DND-41 (cell line): ENCODE results near the gene ADAMTSL2.

Experiments
- ATAC-seq: fragments of 200-7000 bp; cut with Tn5 transposase; 3 replicates; pipeline ENCODE4 v1.9.1; 2021; ENCODE audit warnings: low read depth; ENCODE audit not compliant: insufficient read depth
- DNase-seq: peaks from one replicate; pipeline ENCODE4 v3.0.0-alpha.2; 2020
- H2AFZ ChIP-seq: 2 replicates; pipeline ENCODE4 v1.6.0; 2012; ENCODE audit warnings: low read depth, low read length
- H3K27ac ChIP-seq: 2 replicates; pipeline ENCODE4 v1.5.1; 2012; ENCODE audit warnings: low read length, inconsistent platforms
- H3K27me3 ChIP-seq: fragments of 200-600 bp; sonication (generic); 2 replicates; pipeline ENCODE4 v1.6.0; 2012; ENCODE audit warnings: low read length, mild to moderate bottlenecking, inconsistent platforms; ENCODE audit not compliant: insufficient read depth, poor library complexity
- H3K36me3 ChIP-seq: 2 replicates; pipeline ENCODE4 v1.5.1; 2012; ENCODE audit warnings: low read length, inconsistent platforms; ENCODE audit not compliant: insufficient read depth
- H3K4me1 ChIP-seq: 2 replicates; pipeline ENCODE4 v1.5.1; 2012; ENCODE audit warnings: mild to moderate bottlenecking, low read length; ENCODE audit not compliant: insufficient read depth
- H3K4me2 ChIP-seq: 2 replicates; pipeline ENCODE4 v1.6.0; 2012; ENCODE audit warnings: mild to moderate bottlenecking, moderate library complexity, low read length, inconsistent platforms; ENCODE audit not compliant: insufficient read depth
- H3K4me3 ChIP-seq, 2 experiments: fragments of 200-600 bp in 1 of 2; shearing (Covaris generic) in 1 of 2; 2 replicates each; pipeline ENCODE4 v1.5.1; 2012 to 2016; ENCODE audit warnings: inconsistent platforms in 2 of 2, low read length in 2 of 2, mild to moderate bottlenecking in 2 of 2, low read depth in 1 of 2, moderate library complexity in 1 of 2
- H3K79me2 ChIP-seq: 2 replicates; pipeline ENCODE4 v1.6.0; 2012; ENCODE audit warnings: low read length, inconsistent platforms; ENCODE audit not compliant: insufficient read depth
- H3K9ac ChIP-seq: 2 replicates; pipeline ENCODE4 v1.6.0; 2012; ENCODE audit warnings: low read depth, mild to moderate bottlenecking, inconsistent platforms, low read length, moderate library complexity
- H3K9me3 ChIP-seq: 2 replicates; pipeline ENCODE4 v1.5.1; 2012; ENCODE audit warnings: low read length, moderate library complexity, mild to moderate bottlenecking, inconsistent platforms; ENCODE audit not compliant: insufficient read depth, severe bottlenecking
- H4K20me1 ChIP-seq: 2 replicates; pipeline ENCODE4 v1.6.0; 2012; ENCODE audit warnings: low read length; ENCODE audit not compliant: insufficient read depth
- EZH2 ChIP-seq: IDR thresholded peaks from 3 replicates; pipeline ENCODE4 v1.6.1; 2012; ENCODE audit warnings: borderline replicate concordance, low read depth, mild to moderate bottlenecking, moderate library complexity, low read length, inconsistent platforms; ENCODE audit not compliant: severe bottlenecking
- TF ChIP-seq, protein P1 (sequence below): IDR thresholded peaks from 2 replicates; pipeline ENCODE4 v1.5.1; 2012; ENCODE audit warnings: borderline replicate concordance, low read length, moderate library complexity, mild to moderate bottlenecking; ENCODE audit not compliant: poor library complexity, severe bottlenecking; ENCODE audit errors: extremely low read depth

Gene ADAMTSL2

DNA sequence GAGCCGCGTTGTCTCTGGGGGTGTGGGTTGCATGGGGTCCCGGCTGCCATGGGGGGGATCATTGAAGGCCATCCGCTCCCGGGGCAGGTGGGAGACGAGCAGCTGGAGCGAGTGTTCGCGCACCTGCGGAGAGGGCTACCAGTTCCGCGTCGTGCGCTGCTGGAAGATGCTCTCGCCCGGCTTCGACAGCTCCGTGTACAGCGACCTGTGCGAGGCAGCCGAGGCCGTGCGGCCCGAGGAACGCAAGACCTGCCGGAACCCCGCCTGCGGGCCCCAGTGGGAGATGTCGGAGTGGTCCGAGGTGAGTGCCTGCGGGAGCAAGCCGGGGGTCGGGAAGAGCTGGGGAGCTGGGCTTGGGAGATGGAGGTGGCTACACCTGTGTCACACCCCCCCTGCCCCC is 33.7 kb downstream of the ADAMTSL2 start:
- H3K27ac ChIP-seq = no peak overlapping the region
- no peaks in the 10 kb centered on the region for H3K27me3 ChIP-seq
- no peak for DNase-seq
- ATAC-seq = no peak
- no peak overlapping the region for H3K4me2 ChIP-seq
- H2AFZ ChIP-seq = no peak overlapping the region
- H3K4me1 ChIP-seq = no peaks in the 10 kb centered on the region
- H3K4me3 ChIP-seq = no peak overlapping the region
- H3K36me3 ChIP-seq = no peaks in the 10 kb centered on the region
- H4K20me1 ChIP-seq = no peaks in the 10 kb centered on the region
- no peak for TF ChIP-seq EZH2
- TF ChIP-seq, protein P1, sequence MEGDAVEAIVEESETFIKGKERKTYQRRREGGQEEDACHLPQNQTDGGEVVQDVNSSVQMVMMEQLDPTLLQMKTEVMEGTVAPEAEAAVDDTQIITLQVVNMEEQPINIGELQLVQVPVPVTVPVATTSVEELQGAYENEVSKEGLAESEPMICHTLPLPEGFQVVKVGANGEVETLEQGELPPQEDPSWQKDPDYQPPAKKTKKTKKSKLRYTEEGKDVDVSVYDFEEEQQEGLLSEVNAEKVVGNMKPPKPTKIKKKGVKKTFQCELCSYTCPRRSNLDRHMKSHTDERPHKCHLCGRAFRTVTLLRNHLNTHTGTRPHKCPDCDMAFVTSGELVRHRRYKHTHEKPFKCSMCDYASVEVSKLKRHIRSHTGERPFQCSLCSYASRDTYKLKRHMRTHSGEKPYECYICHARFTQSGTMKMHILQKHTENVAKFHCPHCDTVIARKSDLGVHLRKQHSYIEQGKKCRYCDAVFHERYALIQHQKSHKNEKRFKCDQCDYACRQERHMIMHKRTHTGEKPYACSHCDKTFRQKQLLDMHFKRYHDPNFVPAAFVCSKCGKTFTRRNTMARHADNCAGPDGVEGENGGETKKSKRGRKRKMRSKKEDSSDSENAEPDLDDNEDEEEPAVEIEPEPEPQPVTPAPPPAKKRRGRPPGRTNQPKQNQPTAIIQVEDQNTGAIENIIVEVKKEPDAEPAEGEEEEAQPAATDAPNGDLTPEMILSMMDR = no peak
- H3K9ac ChIP-seq = no peak overlapping the region
- no peaks in the 10 kb centered on the region for H3K9me3 ChIP-seq
- no peaks in the 10 kb centered on the region for H3K79me2 ChIP-seq

DNA sequence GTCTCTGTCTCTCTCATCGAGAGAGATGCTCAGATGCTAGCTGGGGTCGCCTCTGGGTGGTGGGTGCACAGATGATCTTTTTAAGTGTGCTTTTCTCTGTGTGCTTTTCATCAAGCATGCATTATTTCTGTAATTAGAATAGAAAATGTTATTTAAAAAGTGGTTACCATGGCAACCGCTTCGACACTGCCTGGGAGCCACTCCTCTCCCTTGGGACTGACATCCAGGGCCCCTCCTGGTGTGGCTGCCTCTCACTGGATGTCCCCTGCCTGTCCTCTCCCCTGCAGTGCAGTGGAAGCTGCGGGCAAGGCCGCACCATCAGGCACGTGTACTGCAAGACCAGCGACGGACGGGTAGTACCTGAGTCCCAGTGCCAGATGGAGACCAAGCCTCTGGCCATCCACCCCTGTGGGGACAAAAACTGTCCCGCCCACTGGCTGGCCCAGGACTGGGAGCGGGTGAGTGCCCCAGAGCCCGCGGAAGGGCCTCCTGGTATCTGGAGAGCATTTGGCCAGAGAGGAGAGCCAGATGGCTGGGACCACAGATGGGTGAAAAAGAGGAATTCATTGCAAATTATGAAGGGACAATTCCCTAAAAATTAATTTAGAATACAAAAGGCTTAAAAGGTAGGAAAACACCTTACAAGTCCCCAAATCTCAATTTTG is 34.7 kb downstream of the ADAMTSL2 start:
- TF ChIP-seq, protein P1 = no peak
- TF ChIP-seq EZH2 = no peak
- H3K27ac ChIP-seq = no peak overlapping the region
- H3K4me1 ChIP-seq = no peaks in the 10 kb centered on the region
- no peaks in the 10 kb centered on the region for H3K79me2 ChIP-seq
- ATAC-seq = no peak
- H3K4me2 ChIP-seq = no peak overlapping the region
- H3K4me3 ChIP-seq = no peak overlapping the region
- no peak for DNase-seq
- no peaks in the 10 kb centered on the region for H3K9me3 ChIP-seq
- H3K36me3 ChIP-seq = no peaks in the 10 kb centered on the region
- H4K20me1 ChIP-seq = no peaks in the 10 kb centered on the region
- no peaks in the 10 kb centered on the region for H3K27me3 ChIP-seq
- H2AFZ ChIP-seq = no peak overlapping the region
- no peak overlapping the region for H3K9ac ChIP-seq

DNA sequence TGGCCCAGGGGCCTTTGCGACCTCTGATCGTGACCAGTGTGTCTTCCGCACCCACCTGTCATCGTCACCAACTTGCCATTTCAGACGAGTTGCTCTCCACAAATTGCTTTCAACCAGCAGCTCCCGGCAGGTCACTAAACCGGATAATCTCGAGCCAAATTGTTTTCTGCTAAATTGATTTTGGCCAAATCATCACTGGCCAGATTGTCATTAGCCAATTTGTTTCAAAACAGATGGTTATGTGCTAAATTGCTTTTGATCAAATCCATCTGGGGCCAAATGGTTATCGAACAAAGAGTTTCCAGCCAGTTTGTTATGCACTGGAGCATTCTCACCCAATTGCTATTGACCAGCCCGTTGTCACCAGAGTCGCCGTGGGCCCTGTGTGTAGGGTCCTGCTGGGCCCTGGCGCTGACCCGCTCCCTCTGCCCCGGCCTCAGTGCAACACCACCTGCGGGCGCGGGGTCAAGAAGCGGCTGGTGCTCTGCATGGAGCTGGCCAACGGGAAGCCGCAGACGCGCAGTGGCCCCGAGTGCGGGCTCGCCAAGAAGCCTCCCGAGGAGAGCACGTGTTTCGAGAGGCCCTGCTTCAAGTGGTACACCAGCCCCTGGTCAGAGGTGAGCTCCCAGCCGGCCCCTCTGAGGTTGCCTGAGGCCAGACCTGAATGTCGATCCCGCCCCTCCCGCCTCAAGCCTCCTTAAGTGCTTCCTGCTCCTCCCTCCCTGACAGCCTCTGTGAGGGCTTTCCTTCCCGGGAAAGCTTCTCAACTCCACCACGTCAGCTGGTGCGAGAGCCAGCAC is 35.6 kb downstream of the ADAMTSL2 start:
- H3K4me1 ChIP-seq = no peaks in the 10 kb centered on the region
- ATAC-seq (no peak), DNase-seq (no peak)
- no peak overlapping the region for H3K9ac ChIP-seq
- no peaks in the 10 kb centered on the region for H3K36me3 ChIP-seq
- no peaks in the 10 kb centered on the region for H4K20me1 ChIP-seq
- H2AFZ ChIP-seq = no peak overlapping the region
- no peak overlapping the region for H3K27ac ChIP-seq
- H3K9me3 ChIP-seq = no peaks in the 10 kb centered on the region
- H3K27me3 ChIP-seq = no peaks in the 10 kb centered on the region
- no peak for TF ChIP-seq EZH2
- TF ChIP-seq, protein P1 = no peak
- no peaks in the 10 kb centered on the region for H3K79me2 ChIP-seq
- no peak overlapping the region for H3K4me2 ChIP-seq
- H3K4me3 ChIP-seq = no peak overlapping the region
